ENCODE data around the gene DPPA2. TPM values are rescaled to one million over a fixed set of nuclear protein-coding genes. Genes with fewer than 3 reads are reported as not detected.
A peak's percentile ranks its signal among the peaks of the same experiment; 100 is the strongest.

Gene DPPA2
- total RNA-seq, 1 experiment from 2014 or later: not detected

DNA sequence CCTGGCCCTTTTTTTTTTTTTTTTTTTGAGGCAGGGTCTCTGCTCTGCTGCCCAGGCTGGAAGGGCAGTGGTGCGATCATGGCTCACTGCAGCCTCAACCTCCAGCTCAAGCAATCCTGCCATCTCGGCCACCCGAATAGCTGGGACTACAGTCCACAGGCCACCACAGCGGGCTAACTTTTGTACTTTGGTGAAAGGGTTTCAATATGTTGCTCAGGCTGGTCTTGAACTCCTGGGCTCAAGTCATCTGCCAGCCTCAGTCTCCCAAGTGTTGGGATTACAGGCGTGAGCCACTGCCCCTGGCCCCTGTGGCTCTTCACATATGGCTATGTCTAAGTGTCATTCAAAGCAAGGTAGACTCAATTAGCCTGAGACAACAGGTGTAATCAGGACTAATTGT, 8.8 kb upstream of the DPPA2 start:
- no peak for DNase-seq (ENCODE audit: low spot score)

DNA sequence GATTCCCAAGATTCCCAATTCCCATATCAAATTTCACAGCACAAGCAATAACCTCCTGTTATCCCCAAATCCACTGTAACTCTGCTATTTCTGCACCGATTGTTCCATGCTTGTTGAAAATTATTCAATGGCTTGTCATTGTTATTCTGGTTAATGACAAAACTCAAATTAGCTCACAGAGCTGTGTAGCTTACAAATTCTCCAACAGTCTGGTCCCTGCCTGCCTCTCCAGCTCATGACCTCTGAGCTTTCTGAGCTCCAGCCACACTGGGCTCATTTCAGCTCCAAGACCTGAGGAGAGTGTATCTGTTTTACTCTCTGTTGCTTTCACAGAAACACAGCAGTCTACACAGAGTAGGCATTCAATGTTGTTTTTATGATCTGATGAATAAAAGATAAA, 3.3 kb downstream of the DPPA2 start:
- DNase-seq (ENCODE audit: low spot score): no peak

GRCh38 chr3:109297496-109297895, 18.8 kb downstream of the DPPA2 start:
- DNase-seq (ENCODE audit: low spot score): no peak

DNA sequence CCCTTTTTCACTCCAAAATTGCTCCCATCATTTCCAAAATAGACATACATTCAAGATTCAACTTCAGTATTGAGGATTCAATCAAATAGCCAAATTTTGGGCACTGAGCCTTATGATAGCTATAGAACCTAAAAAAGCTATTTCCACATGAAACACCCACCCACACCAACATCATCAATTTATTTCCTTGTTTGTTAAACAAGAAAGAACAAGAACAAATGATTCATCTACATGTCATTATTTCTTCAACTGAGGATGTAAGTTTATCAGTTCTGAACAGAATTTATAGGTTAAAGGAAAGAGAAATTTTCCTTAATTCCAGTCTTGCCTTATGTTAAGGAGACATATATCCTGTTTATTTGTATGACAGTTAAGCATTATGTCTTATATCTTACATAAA, 32.2 kb downstream of the DPPA2 start:
- DNase-seq (ENCODE audit: low spot score): no peak

DNA sequence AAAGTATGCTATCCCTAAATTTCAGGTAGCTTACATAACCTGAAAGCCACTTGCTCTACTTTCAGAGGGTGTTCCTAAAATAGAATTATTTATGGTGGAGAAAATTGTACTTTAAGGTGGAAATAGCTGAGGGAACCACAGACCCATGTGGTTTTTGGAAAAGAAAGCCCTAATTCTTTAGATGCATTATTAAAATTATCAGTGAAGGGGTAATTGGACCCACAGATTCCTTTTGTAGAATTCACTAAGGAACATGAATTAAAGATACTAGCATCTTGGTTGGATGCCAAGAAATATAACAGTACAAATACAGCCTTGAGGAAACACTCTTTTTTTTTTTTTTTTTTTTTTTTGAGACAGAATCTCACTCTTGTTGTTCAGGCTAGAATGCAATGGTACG, 37.8 kb downstream of the DPPA2 start:
- DNase-seq (ENCODE audit: low spot score): no peak

DNA sequence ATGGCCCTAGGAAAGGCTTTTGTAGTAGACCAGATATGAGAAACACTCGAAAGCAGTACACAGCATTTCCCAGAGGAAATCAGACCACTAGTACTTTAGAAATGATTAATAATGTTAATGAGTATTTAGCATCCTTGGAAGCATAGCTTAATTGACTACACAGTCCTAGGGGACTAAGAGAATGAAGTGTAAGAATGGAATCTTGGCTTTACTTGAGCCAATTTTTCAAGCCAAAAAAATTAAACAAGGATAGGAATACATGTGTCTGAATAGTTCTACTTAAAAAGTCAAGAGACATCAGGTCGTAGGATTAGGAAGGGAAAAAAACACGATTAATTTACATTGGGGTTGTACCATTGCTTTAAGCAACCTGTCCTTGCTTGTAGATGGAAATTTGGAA, 38.2 kb downstream of the DPPA2 start:
- DNase-seq (ENCODE audit: low spot score): no peak

- peak; percentile 47 for DNase-seq (ENCODE audit: low spot score)
Observed at GRCh38 chr3:109275702-109276293, 40.5 kb downstream of the DPPA2 start.

DNA sequence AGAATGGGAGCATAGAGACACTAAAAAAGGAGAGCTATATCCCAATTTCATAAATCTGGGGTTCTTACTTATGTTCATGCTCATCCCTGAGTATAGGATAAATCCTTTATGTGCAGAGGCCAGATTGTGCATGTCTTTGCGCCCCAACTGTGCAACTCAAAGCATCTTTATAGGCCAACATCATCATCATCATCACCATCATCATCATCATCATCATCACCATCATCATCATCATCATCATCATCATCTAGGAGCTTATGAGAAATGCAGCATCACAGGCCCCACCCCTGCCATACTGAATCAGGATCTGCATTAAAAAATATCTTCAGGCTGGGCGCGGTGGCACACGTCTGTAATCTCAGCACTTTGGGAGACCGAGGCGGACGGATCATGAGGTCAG, 45.5 kb downstream of the DPPA2 start:
- no peak for DNase-seq (ENCODE audit: low spot score)

GRCh38 chr3:109269577-109270275, 46.6 kb downstream of the DPPA2 start:
- no peak for DNase-seq (ENCODE audit: low spot score)

DNA sequence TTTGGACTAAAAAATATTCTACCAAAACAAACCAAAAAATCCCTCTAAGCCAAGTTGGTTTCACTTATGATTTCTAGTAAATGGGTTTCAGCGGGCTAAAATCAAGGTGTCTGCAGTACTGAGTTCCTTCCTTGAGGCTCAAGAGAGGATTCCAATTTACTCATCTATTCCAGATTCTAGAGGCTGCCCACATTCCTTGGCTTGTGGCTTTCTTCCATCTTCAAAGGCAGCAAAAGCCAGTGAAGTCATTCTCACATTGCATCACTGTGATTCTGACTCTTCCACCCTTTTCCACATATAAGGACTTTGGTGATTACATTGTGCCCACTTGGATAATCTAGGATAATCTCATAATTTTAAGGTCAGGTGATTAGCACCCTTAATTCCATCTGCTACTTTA, 48.1 kb downstream of the DPPA2 start:
- DNase-seq (ENCODE audit: low spot score): peak; percentile 11

DNA sequence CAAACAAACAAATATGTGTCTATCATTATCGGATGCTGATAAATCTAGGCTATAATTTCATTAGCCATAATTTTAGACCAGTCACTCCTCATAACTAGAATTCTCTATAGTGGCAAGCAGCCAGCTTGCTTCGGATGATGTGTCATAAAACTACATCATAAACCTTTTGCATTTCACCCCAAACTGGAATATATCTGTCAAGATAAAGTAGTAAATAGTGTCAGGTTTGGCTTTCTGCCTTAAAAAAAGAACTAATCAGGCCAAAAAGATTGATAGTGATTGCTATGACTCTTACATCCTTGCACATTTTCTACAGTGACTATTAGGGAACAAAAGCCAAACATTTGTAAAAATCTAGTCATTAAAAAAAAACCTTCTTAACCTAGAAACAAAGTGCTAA, 51.0 kb downstream of the DPPA2 start:
- no peak for DNase-seq (ENCODE audit: low spot score)

DNA sequence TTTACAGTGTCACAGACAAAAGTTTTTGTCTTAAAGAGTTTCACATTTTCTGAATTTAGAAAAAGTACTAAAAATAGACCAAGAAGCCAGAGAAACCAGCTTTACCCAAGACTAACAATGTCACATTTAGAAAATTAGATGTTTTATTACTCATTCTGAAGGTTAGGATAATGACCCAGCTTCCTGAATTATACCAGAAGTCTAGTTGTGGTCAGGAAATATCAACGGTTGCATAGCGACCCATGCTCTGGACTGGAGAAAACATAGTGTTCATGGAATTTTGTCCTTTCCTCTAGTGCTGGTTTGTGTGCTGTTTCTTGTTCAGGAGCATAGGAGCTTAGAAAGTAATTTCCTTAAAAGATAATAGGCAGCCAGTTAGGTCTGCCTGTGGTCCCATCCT, 59.0 kb downstream of the DPPA2 start:
- DNase-seq (ENCODE audit: low spot score): peak; percentile 67

GRCh38 chr3:109254770-109255169, 61.5 kb downstream of the DPPA2 start:
- DNase-seq (ENCODE audit: low spot score): no peak

- DNase-seq (ENCODE audit: low spot score): no peak
Observed at GRCh38 chr3:109252641-109253040, 63.7 kb downstream of the DPPA2 start.

Other genes with a start within 250 kb of the DPPA2 start
- 0.04 and 0.10 TPM in 2 replicates for gene MORC1, start 198.4 kb downstream of the DPPA2 start, total RNA-seq (2014; rRNA removed; shearing (Covaris generic))
- gene C3orf85, start 179.8 kb downstream of the DPPA2 start, total RNA-seq (2014; rRNA removed; shearing (Covaris generic)): not detected in 2 replicates
- gene DPPA4, start 21.0 kb upstream of the DPPA2 start, total RNA-seq (2014; rRNA removed; shearing (Covaris generic)): 0.04 TPM in 1 of 2 replicates, not detected in the other

Measured in H4 (cell line).